ENCODE results near the gene ANKRD55. TPM values are rescaled to one million over a fixed set of nuclear protein-coding genes. Genes with fewer than 3 reads are reported as not detected.
A peak's percentile ranks its signal among the peaks of the same experiment; 100 is the strongest.

The ANKRD55 gene
- total and polyA plus RNA-seq, 9 of the 15 experiments (the other 6 are each of a cell fraction or from before 2014, with no cell fraction given), result 3.4 to 10.6 (median 6.5) TPM

DNA sequence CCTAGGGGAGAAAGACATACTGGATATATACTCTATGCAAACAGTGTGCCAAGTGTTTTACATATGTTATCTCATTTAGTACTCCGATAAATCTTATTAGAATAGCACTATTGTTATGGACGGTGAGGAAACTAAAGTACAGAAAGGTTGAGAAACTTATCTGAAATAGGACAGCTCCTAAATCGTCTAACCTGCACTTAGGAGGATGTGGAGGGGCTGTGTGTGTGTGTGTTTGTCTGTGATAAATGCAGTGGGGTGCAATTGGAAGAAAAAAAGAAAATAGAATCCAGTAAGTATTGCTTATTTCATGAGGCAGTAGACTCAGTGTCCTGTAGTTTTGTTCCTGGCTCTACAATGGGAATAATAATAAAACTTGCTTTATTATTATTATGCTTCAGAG is 131.9 kb downstream of the ANKRD55 start:
- Histone ChIP-seq H3K4me3 (no peak overlapping the region), H3K9me1 (ENCODE audit: control insufficient read depth, insufficient read depth, low read length) (no peaks in the 10 kb centered on the region), H3K79me2 (ENCODE audit: control insufficient read depth, insufficient read depth, low read length) (no peaks in the 10 kb centered on the region), H3K9ac (ENCODE audit: insufficient read depth in 1 of 2, low read depth in 2 of 2, low read length in 2 of 2) (no peak overlapping the region), H2AFZ (ENCODE audit: low read depth, low read length) (peak overlapping the region; percentile 44), H3K4me2 (ENCODE audit: insufficient read depth, low read length) (no peak overlapping the region), H4K20me1 (replicated peaks; ENCODE audit: control insufficient read depth, insufficient read depth, low read length) (no peaks in the 10 kb centered on the region), H3K27me3 (ENCODE audit: control insufficient read depth in 2 of 2, insufficient read depth in 2 of 2, low read length in 2 of 2) (no peaks in the 10 kb centered on the region), H3K36me3 (ENCODE audit: control insufficient read depth, insufficient read depth, low read length) (no peaks in the 10 kb centered on the region), H3K9me3 (replicated peaks; ENCODE audit: control insufficient read depth, insufficient read depth, low read depth, low read length) (no peaks in the 10 kb centered on the region), H3K27ac (ENCODE audit: extremely low read depth, low read depth, low read length) (no peak overlapping the region), H3K4me1 (replicated peaks in 1 of 2; ENCODE audit: control insufficient read depth in 2 of 2, insufficient read depth in 2 of 2, low read length in 2 of 2) (peaks cover 0 to 14% of the 10 kb centered on the region in 2 experiments; a peak in 3 of 5 replicates)
- 4% methylated on average over 3 of the region's 3 CpGs for WGBS (ENCODE audit: insufficient coverage, low coverage, missing lambda C conversion rate)
- POLR2A ChIA-PET, result interaction anchor here (0.6 to 2.2 kb wide), 2 partner anchors 11 to 23 kb away, joined by 3 to 6 read pairs; no protein-coding TSS in a partner anchor
- CTCF ChIA-PET (ENCODE audit: low intra/inter-chr PET ratio), result no interaction called here
- BruUV-seq (replicated peaks), result no TSS peak
- FAIRE-seq (no peak), DNase-seq (ENCODE audit: extremely low read depth in 1 of 4, low spot score in 3 of 4) (peak in 1 of 4 experiments; percentile 33), ATAC-seq (peak; percentile 67)
- intact Hi-C loops (cut with micrococcal nuclease) (no loop called here), in situ Hi-C loops (cut with MboI) (no loop called here)
- no peak for TF ChIP-seq ZNF76 (CRISPR knock-in tag; IDR thresholded peaks at IDR 0.05; ENCODE audit: borderline replicate concordance)
- TF ChIP-seq, protein P1, sequence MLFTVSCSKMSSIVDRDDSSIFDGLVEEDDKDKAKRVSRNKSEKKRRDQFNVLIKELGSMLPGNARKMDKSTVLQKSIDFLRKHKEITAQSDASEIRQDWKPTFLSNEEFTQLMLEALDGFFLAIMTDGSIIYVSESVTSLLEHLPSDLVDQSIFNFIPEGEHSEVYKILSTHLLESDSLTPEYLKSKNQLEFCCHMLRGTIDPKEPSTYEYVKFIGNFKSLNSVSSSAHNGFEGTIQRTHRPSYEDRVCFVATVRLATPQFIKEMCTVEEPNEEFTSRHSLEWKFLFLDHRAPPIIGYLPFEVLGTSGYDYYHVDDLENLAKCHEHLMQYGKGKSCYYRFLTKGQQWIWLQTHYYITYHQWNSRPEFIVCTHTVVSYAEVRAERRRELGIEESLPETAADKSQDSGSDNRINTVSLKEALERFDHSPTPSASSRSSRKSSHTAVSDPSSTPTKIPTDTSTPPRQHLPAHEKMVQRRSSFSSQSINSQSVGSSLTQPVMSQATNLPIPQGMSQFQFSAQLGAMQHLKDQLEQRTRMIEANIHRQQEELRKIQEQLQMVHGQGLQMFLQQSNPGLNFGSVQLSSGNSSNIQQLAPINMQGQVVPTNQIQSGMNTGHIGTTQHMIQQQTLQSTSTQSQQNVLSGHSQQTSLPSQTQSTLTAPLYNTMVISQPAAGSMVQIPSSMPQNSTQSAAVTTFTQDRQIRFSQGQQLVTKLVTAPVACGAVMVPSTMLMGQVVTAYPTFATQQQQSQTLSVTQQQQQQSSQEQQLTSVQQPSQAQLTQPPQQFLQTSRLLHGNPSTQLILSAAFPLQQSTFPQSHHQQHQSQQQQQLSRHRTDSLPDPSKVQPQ (CRISPR knock-in tag; IDR thresholded peaks at IDR 0.05; ENCODE audit: borderline replicate concordance), result no peak
- no peak for TF ChIP-seq ATF7 (IDR thresholded peaks at IDR 0.05)
- TF ChIP-seq CBFA2T3 (IDR thresholded peaks at IDR 0.05), result peak; percentile 55
- TF ChIP-seq MEF2D (tag; conservative IDR thresholded peaks at IDR 0.05; ENCODE audit: low read depth), result no peak
- 0 out of 2 replicates have a peak, but pooled peaks have one; percentile 49 for TF ChIP-seq SOX6 (IDR thresholded peaks at IDR 0.05)
- TF ChIP-seq HNRNPLL (IDR thresholded peaks at IDR 0.05; ENCODE audit: low read depth, low read length, poor library complexity, severe bottlenecking), result no peak
- TF ChIP-seq SMARCA4 (IDR thresholded peaks at IDR 0.05), result 0 out of 2 replicates have a peak, but pooled peaks have one; percentile 17
- peak; percentile 46 for TF ChIP-seq MEIS2 (IDR thresholded peaks at IDR 0.05; ENCODE audit: partially characterized antibody)
- no peak for TF ChIP-seq RCOR1 (IDR thresholded peaks at IDR 0.05; ENCODE audit: borderline replicate concordance in 1 of 2, low read depth in 2 of 2, low read length in 2 of 2)
- TF ChIP-seq NBN (IDR thresholded peaks at IDR 0.05; ENCODE audit: low read depth), result no peak
- TF ChIP-seq SIX5 (IDR thresholded peaks at IDR 0.05; ENCODE audit: borderline replicate concordance in 1 of 2, insufficient read depth in 1 of 2, low read depth in 1 of 2, low read length in 2 of 2), result no peak
- 0 out of 2 replicates have a peak, but pooled peaks have one; percentile 6 for TF ChIP-seq TAL1 (IDR thresholded peaks at IDR 0.05)
- TF ChIP-seq, protein P2, sequence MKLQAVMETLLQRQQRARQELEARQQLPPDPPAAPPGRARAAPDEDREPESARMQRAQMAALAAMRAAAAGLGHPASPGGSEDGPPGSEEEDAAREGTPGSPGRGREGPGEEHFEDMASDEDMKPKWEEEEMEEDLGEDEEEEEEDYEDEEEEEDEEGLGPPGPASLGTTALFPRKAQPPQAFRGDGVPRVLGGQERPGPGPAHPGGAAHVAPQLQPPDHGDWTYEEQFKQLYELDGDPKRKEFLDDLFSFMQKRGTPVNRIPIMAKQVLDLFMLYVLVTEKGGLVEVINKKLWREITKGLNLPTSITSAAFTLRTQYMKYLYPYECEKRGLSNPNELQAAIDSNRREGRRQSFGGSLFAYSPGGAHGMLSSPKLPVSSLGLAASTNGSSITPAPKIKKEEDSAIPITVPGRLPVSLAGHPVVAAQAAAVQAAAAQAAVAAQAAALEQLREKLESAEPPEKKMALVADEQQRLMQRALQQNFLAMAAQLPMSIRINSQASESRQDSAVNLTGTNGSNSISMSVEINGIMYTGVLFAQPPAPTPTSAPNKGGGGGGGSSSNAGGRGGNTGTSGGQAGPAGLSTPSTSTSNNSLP (IDR thresholded peaks at IDR 0.05; ENCODE audit: borderline replicate concordance, low read depth, low read length), result no peak
- TF ChIP-seq U2AF1 (optimal IDR thresholded peaks at IDR 0.05; ENCODE audit: low read depth, low read length), result no peak
- TF ChIP-seq, protein P3, sequence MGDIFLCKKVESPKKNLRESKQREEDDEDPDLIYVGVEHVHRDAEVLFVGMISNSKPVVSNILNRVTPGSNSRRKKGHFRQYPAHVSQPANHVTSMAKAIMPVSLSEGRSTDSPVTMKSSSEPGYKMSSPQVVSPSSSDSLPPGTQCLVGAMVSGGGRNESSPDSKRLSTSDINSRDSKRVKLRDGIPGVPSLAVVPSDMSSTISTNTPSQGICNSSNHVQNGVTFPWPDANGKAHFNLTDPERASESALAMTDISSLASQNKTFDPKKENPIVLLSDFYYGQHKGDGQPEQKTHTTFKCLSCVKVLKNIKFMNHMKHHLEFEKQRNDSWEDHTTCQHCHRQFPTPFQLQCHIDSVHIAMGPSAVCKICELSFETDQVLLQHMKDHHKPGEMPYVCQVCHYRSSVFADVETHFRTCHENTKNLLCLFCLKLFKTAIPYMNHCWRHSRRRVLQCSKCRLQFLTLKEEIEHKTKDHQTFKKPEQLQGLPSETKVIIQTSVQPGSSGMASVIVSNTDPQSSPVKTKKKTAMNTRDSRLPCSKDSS (IDR thresholded peaks at IDR 0.05; ENCODE audit: low read depth, partially characterized antibody), result no peak
- TF ChIP-seq, protein P4, sequence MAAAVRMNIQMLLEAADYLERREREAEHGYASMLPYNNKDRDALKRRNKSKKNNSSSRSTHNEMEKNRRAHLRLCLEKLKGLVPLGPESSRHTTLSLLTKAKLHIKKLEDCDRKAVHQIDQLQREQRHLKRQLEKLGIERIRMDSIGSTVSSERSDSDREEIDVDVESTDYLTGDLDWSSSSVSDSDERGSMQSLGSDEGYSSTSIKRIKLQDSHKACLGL (CRISPR knock-in tag; IDR thresholded peaks at IDR 0.05; ENCODE audit: borderline replicate concordance, poor library complexity, severe bottlenecking), result no peak

Data from K562 (cell line).